NCI-H1694 treated with DMSO at 0.1 percent for 48 hours (cell line): Measurements from ENCODE around the gene MACROD2.

ENCODE experiments used
- DNase-seq: peaks from one replicate; lab custom pipeline; 2025; lab: John Stamatoyannopoulos, UW

MACROD2 gene

GRCh38 chr20:15917283-15917682, 1922.0 kb downstream of the MACROD2 start:
- DNase-seq = no peak

GRCh38 chr20:15918631-15919030, 1923.3 kb downstream of the MACROD2 start:
- DNase-seq = no peak

- no peak for DNase-seq
Observed at GRCh38 chr20:15919118-15919517, 1923.8 kb downstream of the MACROD2 start.

GRCh38 chr20:15921930-15922329, 1926.6 kb downstream of the MACROD2 start:
- DNase-seq = no peak

- no peak for DNase-seq
Observed at GRCh38 chr20:15922556-15922955, 1927.2 kb downstream of the MACROD2 start.

GRCh38 chr20:15923030-15923776, 1927.9 kb downstream of the MACROD2 start:
- no peak for DNase-seq

- DNase-seq = no peak
Observed at GRCh38 chr20:15924556-15924955, 1929.2 kb downstream of the MACROD2 start.

- peak; percentile 17 for DNase-seq
Observed at GRCh38 chr20:15925376-15925775, 1930.1 kb downstream of the MACROD2 start.

- DNase-seq = no peak
Observed at GRCh38 chr20:15927893-15928650, 1932.8 kb downstream of the MACROD2 start.

GRCh38 chr20:15928946-15929345, 1933.6 kb downstream of the MACROD2 start:
- no peak for DNase-seq

GRCh38 chr20:15930311-15931305, 1935.3 kb downstream of the MACROD2 start:
- peak; percentile 59 for DNase-seq

GRCh38 chr20:15931897-15932296, 1936.6 kb downstream of the MACROD2 start:
- no peak for DNase-seq

- DNase-seq = no peak
Observed at GRCh38 chr20:15937179-15937578, 1941.9 kb downstream of the MACROD2 start.

- DNase-seq = no peak
Observed at GRCh38 chr20:15938847-15939246, 1943.5 kb downstream of the MACROD2 start.

GRCh38 chr20:15940127-15940526, 1944.8 kb downstream of the MACROD2 start:
- DNase-seq = no peak

GRCh38 chr20:15942130-15942529, 1946.8 kb downstream of the MACROD2 start:
- DNase-seq = no peak

- DNase-seq = no peak
Observed at GRCh38 chr20:15945289-15945688, 1950.0 kb downstream of the MACROD2 start.

- no peak for DNase-seq
Observed at GRCh38 chr20:15949391-15949790, 1954.1 kb downstream of the MACROD2 start.

- no peak for DNase-seq
Observed at GRCh38 chr20:15951658-15952057, 1956.3 kb downstream of the MACROD2 start.

- no peak for DNase-seq
Observed at GRCh38 chr20:15958142-15958541, 1962.8 kb downstream of the MACROD2 start.

- DNase-seq = no peak
Observed at GRCh38 chr20:15965165-15965564, 1969.8 kb downstream of the MACROD2 start.

GRCh38 chr20:15967334-15967733, 1972.0 kb downstream of the MACROD2 start:
- no peak for DNase-seq
